GM18511 (cell line): Measurements from ENCODE around the gene RBSN.
"Not testable (repeated sequence)": the region's sequence is repeated elsewhere in the genome, so short reads cannot be mapped to it uniquely, and the experiment has no call there.

Source experiments
- ATAC-seq: cut with Tn5 transposase; IDR thresholded peaks from one replicate; pipeline ENCODE4 v1.9.1; 2021; ENCODE audit warnings: mild to moderate bottlenecking, moderate library complexity; ENCODE audit not compliant: unreplicated experiment

The RBSN gene

GRCh38 chr3:15098503-15099363 lies at the start of gene RBSN:
TSS of gene RBSN (minus strand) at chr3:15099148. CDS start at chr3:15096120, 3,028 bp downstream.
- peak; percentile 81 for ATAC-seq

- ATAC-seq, result no peak
Measured at GRCh38 chr3:15148614-15149013, 49.7 kb upstream of the RBSN start.

- ATAC-seq, result not testable (repeated sequence)
Measured at GRCh38 chr3:15136885-15137284, 37.9 kb upstream of the RBSN start.

- ATAC-seq, result not testable (repeated sequence)
Measured at GRCh38 chr3:15134968-15135367, 36.0 kb upstream of the RBSN start.

- not testable (repeated sequence) for ATAC-seq
Measured at GRCh38 chr3:15128403-15128802, 29.5 kb upstream of the RBSN start.

GRCh38 chr3:15126975-15127374 lies 28.0 kb upstream of the RBSN start:
- ATAC-seq, result not testable (repeated sequence)

- no peak for ATAC-seq
Measured at GRCh38 chr3:15122398-15122797, 23.4 kb upstream of the RBSN start.

GRCh38 chr3:15121936-15122335 lies 23.0 kb upstream of the RBSN start:
- ATAC-seq, result no peak

GRCh38 chr3:15120986-15121385 lies 22.0 kb upstream of the RBSN start:
- ATAC-seq, result peak; percentile 84

GRCh38 chr3:15117011-15117410 lies 18.1 kb upstream of the RBSN start:
- ATAC-seq, result no peak

- no peak for ATAC-seq
Measured at GRCh38 chr3:15116032-15116669, 17.2 kb upstream of the RBSN start.

GRCh38 chr3:15114466-15115358 lies 15.8 kb upstream of the RBSN start:
- ATAC-seq, result no peak

GRCh38 chr3:15113884-15114283 lies 14.9 kb upstream of the RBSN start:
- ATAC-seq, result no peak

GRCh38 chr3:15113471-15113870 lies 14.5 kb upstream of the RBSN start:
- ATAC-seq, result no peak

GRCh38 chr3:15112011-15112410 lies 13.1 kb upstream of the RBSN start:
- ATAC-seq, result no peak

GRCh38 chr3:15110206-15110605 lies 11.3 kb upstream of the RBSN start:
- ATAC-seq, result no peak

GRCh38 chr3:15108869-15109268 lies 9.9 kb upstream of the RBSN start:
- no peak for ATAC-seq

- peak; percentile 70 for ATAC-seq
Measured at GRCh38 chr3:15108082-15108545, 9.2 kb upstream of the RBSN start.

- ATAC-seq, result no peak
Measured at GRCh38 chr3:15107075-15107947, 8.4 kb upstream of the RBSN start.

GRCh38 chr3:15102836-15103235 lies 3.9 kb upstream of the RBSN start:
- no peak for ATAC-seq
